Stomach (tissue), 9 donors: ENCODE data around the gene PLEKHJ1. TPM values are rescaled to one million over a fixed set of nuclear protein-coding genes. Genes with fewer than 3 reads are reported as not detected.

ENCODE experiments used
- DNase-seq, 2 donors: peaks; one replicate each; pipeline versions ENCODE4 v3.0.0 to v3.0.0-alpha.2; 2013 to 2019
- H3K27ac ChIP-seq, 5 donors: fragments of 200-600 bp in 4 of 5; sonication (generic) in 4 of 5; one replicate each; pipeline ENCODE4 v1.5.1; 2013 to 2019; ENCODE audit warnings: mild to moderate bottlenecking in 1 of 5, moderate library complexity in 1 of 5
- H3K27me3 ChIP-seq, 3 donors: fragments of 200-600 bp; sonication (generic); one replicate each; pipeline ENCODE4 v1.5.1; 2017 to 2019; ENCODE audit warnings: mixed run types in 1 of 3
- H3K36me3 ChIP-seq, 4 donors: fragments of 200-600 bp; sonication (generic); 1 replicate in 3 of 4; 2 replicates in 1 of 4; pipeline ENCODE4 v1.5.1; 2016 to 2019
- H3K4me1 ChIP-seq, 4 donors: fragments of 200-600 bp; sonication (generic); one replicate each; pipeline ENCODE4 v1.5.1; 2016 to 2019
- H3K4me3 ChIP-seq, 4 donors: fragments of 200-600 bp; sonication (generic) in 3 of 4; one replicate each; pipeline ENCODE4 v1.5.1; 2016 to 2019; ENCODE audit warnings: mild to moderate bottlenecking in 1 of 4
- H3K9me3 ChIP-seq, 4 donors: fragments of 200-600 bp; sonication (generic); one replicate each; pipeline ENCODE4 v1.5.1; 2016 to 2019
- EP300 ChIP-seq: sonication (generic); formaldehyde crosslinking; IDR thresholded peaks from one replicate; pipeline ENCODE4 v1.6.1; 2017; ENCODE audit warnings: antibody characterized with exemption
- POLR2A ChIP-seq, 4 donors: fragments of 450-650 bp; IDR thresholded peaks; one replicate each; pipeline ENCODE4 v1.6.1; 2016; ENCODE audit warnings: antibody characterized with exemption in 4 of 4, control low read depth in 2 of 4, mild to moderate bottlenecking in 1 of 4, moderate library complexity in 1 of 4
- POLR2AphosphoS5 ChIP-seq, 3 donors: sonication (generic); formaldehyde crosslinking; IDR thresholded peaks; one replicate each; pipeline ENCODE4 v1.6.1; 2016; ENCODE audit warnings: antibody characterized with exemption in 3 of 3
- WGBS, 5 donors: extraction: QIAGEN DNeasy Blood & Tissue Kit in 3 of 5; methylation state at CpG; one replicate each; pipeline versions ENCODE4 v1.1.5 to v1.1.7; 2013 to 2018; 5-methylcytosine and 5-hydroxymethylcytosine counted together
- intact Hi-C: fragments of 100-400 bp; cut with DNase I; formaldehyde crosslinking; loops from one replicate; pipeline ENCODE4 v1.15.1; 2023; ENCODE audit warnings: low total_unique reads
- polyA plus RNA-seq, 3 donors: library from polyadenylated mRNA; stranded (reverse); fragments of 200-250 nt; gene quantifications; one replicate each; pipeline ENCODE4 v1.2.3, GENCODE V29; 2013
- small RNA-seq, 4 donors: library from RNA; depleted of rRNA; stranded (forward); fragments of <200 nt; gene quantifications; one replicate each; pipeline ENCODE3, GENCODE V24; 2016
- total RNA-seq, 5 donors: library from RNA; depleted of rRNA; stranded (reverse); fragments of >200 nt; gene quantifications; one replicate each; pipeline versions ENCODE4 v1.1.0 to v1.2.3, GENCODE V29; 2014 to 2016
- TF ChIP-seq, protein P1 (sequence below), 7 experiments: fragments of 450-650 bp in 4 of 7; fragments of 200-600 bp in 3 of 7; sonication (generic) in 3 of 7; IDR thresholded peaks; one replicate each; pipeline ENCODE4 v1.5.1; 2016 to 2019; ENCODE audit warnings: antibody characterized with exemption in 7 of 7, control low read depth in 2 of 7, mild to moderate bottlenecking in 1 of 7
- donor health status: healthy with polysubstance abuse.
- donor health status: Bipolar disorder and iron deficiency.
- donor health status: healthy.

The PLEKHJ1 gene
- total and polyA plus RNA-seq, 8 donors = 22.2 to 459 (median 111) TPM

DNA sequence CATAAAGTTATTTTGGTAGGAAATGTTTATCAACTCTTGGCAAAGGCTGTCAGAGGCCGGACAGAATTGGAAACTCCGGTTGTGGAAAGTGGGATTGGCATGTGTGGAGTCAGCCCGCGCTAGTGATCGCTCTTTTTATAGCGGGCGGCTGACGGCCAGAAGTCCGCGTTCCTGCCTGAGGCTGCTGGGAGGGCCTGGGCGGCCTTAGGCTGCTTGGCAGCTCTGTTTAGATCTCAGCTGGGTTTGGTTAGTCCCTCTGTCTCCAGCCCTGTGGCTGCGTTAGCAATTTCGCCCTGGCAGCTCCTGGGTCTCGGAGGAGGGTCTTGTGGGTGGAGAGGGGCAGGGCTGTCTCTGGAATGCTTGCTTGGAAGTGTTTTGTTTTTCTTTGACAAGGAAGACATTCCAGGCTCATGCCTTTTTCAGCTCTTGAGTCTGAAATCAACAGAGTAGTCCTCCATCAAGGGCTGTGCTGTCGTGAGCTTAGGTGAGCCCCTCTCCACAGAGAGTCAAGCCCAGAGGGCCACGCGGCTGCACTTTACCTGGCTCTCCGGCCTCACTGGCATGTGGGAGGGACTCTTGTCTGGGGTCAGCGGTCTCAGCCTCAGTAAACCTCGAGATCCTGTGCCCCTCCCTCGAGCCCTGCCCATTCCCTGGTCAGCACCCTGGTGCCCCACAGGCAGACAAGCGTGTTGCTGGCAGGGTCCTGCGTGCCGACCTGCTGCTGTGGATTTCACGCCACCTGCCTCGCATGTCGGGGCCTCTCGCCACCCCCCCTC lies 49.9 kb downstream of the PLEKHJ1 start:
- Histone ChIP-seq H3K9me3 (no peaks in the 10 kb centered on the region), H3K27me3 (no peaks in the 10 kb centered on the region), H3K27ac (peak overlapping the region; percentile 23 to 81 (median 73)), H3K36me3 (peaks cover 35 to 95% (median 81%) of the 10 kb centered on the region in 4 donors), H3K4me1 (peaks cover 14 to 68% (median 41%) of the 10 kb centered on the region in 4 donors), H3K4me3 (peak overlapping the region in 1 of 4 donors; percentile 2)
- DNase-seq = peak; percentile 39 to 88
- TF ChIP-seq EP300 = no peak
- peak; percentile 34 to 63 (median 58) for TF ChIP-seq POLR2AphosphoS5 (IDR thresholded peaks at IDR 0.05)
- 40 to 65% (median 53%) methylated on average over 18 to 28 of the region's 28 CpGs for WGBS, 5 donors
- intact Hi-C loops = no loop called here

DNA sequence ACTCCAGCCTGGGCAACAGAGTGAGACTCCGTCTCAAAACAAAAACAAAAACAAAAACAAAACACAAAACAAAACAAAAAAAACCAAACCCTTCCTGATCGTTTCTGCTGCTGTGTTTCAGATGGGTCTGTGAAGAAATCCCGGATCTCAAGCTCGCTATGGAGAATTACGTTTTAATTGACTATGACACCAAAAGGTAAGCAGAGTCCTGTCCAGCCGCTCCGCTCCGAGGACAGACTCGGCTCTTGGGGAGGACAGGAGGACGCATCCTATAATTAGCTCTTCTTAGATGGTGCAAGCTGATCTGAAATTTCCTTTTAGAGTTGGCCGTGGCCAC lies 50.4 kb downstream of the PLEKHJ1 start:
- no peaks in the 10 kb centered on the region for H3K27me3 ChIP-seq
- H3K36me3 ChIP-seq = peaks cover 29 to 95% (median 81%) of the 10 kb centered on the region in 4 donors
- intact Hi-C loops = no loop called here
- peaks cover 14 to 72% (median 44%) of the 10 kb centered on the region in 4 donors for H3K4me1 ChIP-seq
- no peaks in the 10 kb centered on the region for H3K9me3 ChIP-seq
- no peak for DNase-seq
- 48 to 76% (median 62%) methylated on average over 11 of the region's 11 CpGs for WGBS, 5 donors
- H3K4me3 ChIP-seq = no peak overlapping the region
- TF ChIP-seq POLR2A (IDR thresholded peaks at IDR 0.05) (no peak), EP300 (no peak), POLR2AphosphoS5 (IDR thresholded peaks at IDR 0.05) (no peak)
- TF ChIP-seq, protein P1, sequence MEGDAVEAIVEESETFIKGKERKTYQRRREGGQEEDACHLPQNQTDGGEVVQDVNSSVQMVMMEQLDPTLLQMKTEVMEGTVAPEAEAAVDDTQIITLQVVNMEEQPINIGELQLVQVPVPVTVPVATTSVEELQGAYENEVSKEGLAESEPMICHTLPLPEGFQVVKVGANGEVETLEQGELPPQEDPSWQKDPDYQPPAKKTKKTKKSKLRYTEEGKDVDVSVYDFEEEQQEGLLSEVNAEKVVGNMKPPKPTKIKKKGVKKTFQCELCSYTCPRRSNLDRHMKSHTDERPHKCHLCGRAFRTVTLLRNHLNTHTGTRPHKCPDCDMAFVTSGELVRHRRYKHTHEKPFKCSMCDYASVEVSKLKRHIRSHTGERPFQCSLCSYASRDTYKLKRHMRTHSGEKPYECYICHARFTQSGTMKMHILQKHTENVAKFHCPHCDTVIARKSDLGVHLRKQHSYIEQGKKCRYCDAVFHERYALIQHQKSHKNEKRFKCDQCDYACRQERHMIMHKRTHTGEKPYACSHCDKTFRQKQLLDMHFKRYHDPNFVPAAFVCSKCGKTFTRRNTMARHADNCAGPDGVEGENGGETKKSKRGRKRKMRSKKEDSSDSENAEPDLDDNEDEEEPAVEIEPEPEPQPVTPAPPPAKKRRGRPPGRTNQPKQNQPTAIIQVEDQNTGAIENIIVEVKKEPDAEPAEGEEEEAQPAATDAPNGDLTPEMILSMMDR (IDR thresholded peaks at IDR 0.05) = no peak
- peak overlapping the region in 4 of 5 donors; percentile 45 to 81 (median 74) for H3K27ac ChIP-seq

DNA sequence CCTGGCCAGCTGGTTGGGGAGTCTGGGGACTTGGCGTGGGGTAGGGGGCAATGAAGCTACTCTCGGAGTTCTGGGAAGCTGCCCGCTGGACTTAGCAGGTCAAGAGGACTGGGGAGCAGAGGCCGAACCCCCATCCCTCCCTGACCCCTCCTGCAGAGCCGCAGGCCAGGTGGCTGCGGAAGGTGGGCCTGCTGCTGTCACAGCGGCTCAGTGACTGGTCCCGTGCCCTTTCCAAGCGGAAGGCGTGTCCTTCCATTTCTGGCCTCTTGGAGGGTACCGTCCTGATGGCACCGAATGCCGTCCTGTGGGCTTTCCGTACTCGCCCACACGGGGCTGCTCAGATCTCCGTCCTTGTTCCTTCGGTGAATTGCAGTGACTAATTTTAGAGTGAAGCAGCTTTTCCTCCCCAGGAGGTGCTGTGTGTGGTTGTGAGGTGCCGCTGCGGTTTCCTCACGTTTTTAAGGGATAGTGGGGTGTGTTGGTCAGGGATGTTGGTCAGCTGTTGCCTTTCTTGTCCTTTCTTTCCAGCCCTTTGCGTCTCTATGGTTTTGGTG lies 51.6 kb downstream of the PLEKHJ1 start:
- Histone ChIP-seq H3K4me3 (no peak overlapping the region), H3K36me3 (peaks cover 22 to 86% (median 71%) of the 10 kb centered on the region in 4 donors), H3K4me1 (peaks cover 14 to 83% (median 46%) of the 10 kb centered on the region in 4 donors), H3K27ac (peak overlapping the region in 1 of 5 donors; percentile 81), H3K9me3 (no peaks in the 10 kb centered on the region), H3K27me3 (no peaks in the 10 kb centered on the region)
- TF ChIP-seq EP300 (no peak), POLR2AphosphoS5 (IDR thresholded peaks at IDR 0.05) (no peak), POLR2A (IDR thresholded peaks at IDR 0.05) (no peak)
- TF ChIP-seq, protein P1 (IDR thresholded peaks at IDR 0.05) = no peak
- intact Hi-C loops = no loop called here
- DNase-seq = no peak
- WGBS, 5 donors = 90 to 95% (median 93%) methylated on average over 21 to 22 of the region's 22 CpGs

Small RNA genes lying within 50 kb of the gene (small RNA-seq; reads per million reads assigned to genes)
- gene MIR1227 = 0 to 0.45 (median 0.26) reads per million in 4 donors

Other genes with a start within 250 kb of the PLEKHJ1 start
- 10 to 100 TPM; 17.9 to 39.6 (median 33.3) TPM for gene BTBD2, start 220.6 kb downstream of the PLEKHJ1 start, total RNA-seq
- gene BTBD2, start 220.6 kb downstream of the PLEKHJ1 start, polyA plus RNA-seq = 10 to 100 TPM; 39.9 to 50.2 (median 40.9) TPM
- gene MKNK2, start 185.1 kb downstream of the PLEKHJ1 start, total RNA-seq = 100 to 1,000 TPM in 2 of 5 donors, 10 to 100 TPM in 3; 38.7 to 192 (median 83.9) TPM
- gene MKNK2, start 185.1 kb downstream of the PLEKHJ1 start, polyA plus RNA-seq = 100 to 1,000 TPM; 102 to 164 (median 130) TPM
- gene MOB3A, start 140.0 kb downstream of the PLEKHJ1 start, total RNA-seq = 100 to 1,000 TPM in 2 of 5 donors, 10 to 100 TPM in 2, 1 to 10 TPM in 1; 9.9 to 181 (median 41.4) TPM
- gene MOB3A, start 140.0 kb downstream of the PLEKHJ1 start, polyA plus RNA-seq = 10 to 100 TPM; 12.6 to 17.4 (median 14.1) TPM
- gene IZUMO4, start 139.4 kb downstream of the PLEKHJ1 start, total RNA-seq = 1 to 10 TPM in 2 of 5 donors, not detected in 3; 3.5 to 7.5 TPM
- 10 to 100 TPM in 1 of 3 donors, 1 to 10 TPM in 2; 8.1 to 22.3 (median 9.6) TPM for gene IZUMO4, start 139.4 kb downstream of the PLEKHJ1 start, polyA plus RNA-seq
- 100 to 1,000 TPM in 4 of 5 donors, 10 to 100 TPM in 1; 49.0 to 340 (median 134) TPM for gene AP3D1, start 84.8 kb downstream of the PLEKHJ1 start, total RNA-seq
- 10 to 100 TPM; 53.8 to 59.6 (median 59.4) TPM for gene AP3D1, start 84.8 kb downstream of the PLEKHJ1 start, polyA plus RNA-seq
- 10 to 100 TPM; 10.5 to 71.8 (median 28.1) TPM for gene DOT1L, start 72.4 kb downstream of the PLEKHJ1 start, total RNA-seq
- 1 to 10 TPM; 3.8 to 6.4 (median 5.0) TPM for gene DOT1L, start 72.4 kb downstream of the PLEKHJ1 start, polyA plus RNA-seq
- 100 to 1,000 TPM in 1 of 5 donors, 10 to 100 TPM in 4; 25.8 to 214 (median 33.9) TPM for gene SF3A2, start 495 bp upstream of the PLEKHJ1 start, total RNA-seq
- 10 to 100 TPM; 33.3 to 42.4 (median 40.2) TPM for gene SF3A2, start 495 bp upstream of the PLEKHJ1 start, polyA plus RNA-seq
- gene AMH, start 13.0 kb upstream of the PLEKHJ1 start, total RNA-seq = 1 to 10 TPM in 2 of 5 donors, under 1 TPM in 1, not detected in 2; 0.45 to 2.0 (median 1.1) TPM
- 1 to 10 TPM in 1 of 3 donors, under 1 TPM in 2; 0.50 to 1.5 (median 0.61) TPM for gene AMH, start 13.0 kb upstream of the PLEKHJ1 start, polyA plus RNA-seq
- gene JSRP1, start 20.1 kb upstream of the PLEKHJ1 start, total RNA-seq = under 1 TPM in 1 of 5 donors, not detected in 4; 0.58 TPM
- under 1 TPM in 2 of 3 donors, not detected in 1; 0.68 to 0.75 TPM for gene JSRP1, start 20.1 kb upstream of the PLEKHJ1 start, polyA plus RNA-seq
- 1 to 10 TPM in 1 of 5 donors, under 1 TPM in 1, not detected in 3; 0.87 to 1.4 TPM for gene PEAK3, start 45.8 kb upstream of the PLEKHJ1 start, total RNA-seq
- under 1 TPM in 2 of 3 donors, not detected in 1; 0.15 to 0.31 TPM for gene PEAK3, start 45.8 kb upstream of the PLEKHJ1 start, polyA plus RNA-seq
- not detected for gene LINGO3, start 71.8 kb upstream of the PLEKHJ1 start, total RNA-seq
- gene LINGO3, start 71.8 kb upstream of the PLEKHJ1 start, polyA plus RNA-seq = not detected
- gene LSM7, start 92.3 kb upstream of the PLEKHJ1 start, total RNA-seq = 10 to 100 TPM in 4 of 5 donors, 1 to 10 TPM in 1; 9.8 to 93.1 (median 17.4) TPM
- gene LSM7, start 92.3 kb upstream of the PLEKHJ1 start, polyA plus RNA-seq = 100 to 1,000 TPM; 196 to 332 (median 214) TPM
- 100 to 1,000 TPM in 2 of 5 donors, 10 to 100 TPM in 3; 69.3 to 450 (median 97.4) TPM for gene SPPL2B, start 92.4 kb upstream of the PLEKHJ1 start, total RNA-seq
- 10 to 100 TPM; 13.6 to 31.4 (median 29.0) TPM for gene SPPL2B, start 92.4 kb upstream of the PLEKHJ1 start, polyA plus RNA-seq
- gene TMPRSS9, start 123.9 kb upstream of the PLEKHJ1 start, total RNA-seq = 1 to 10 TPM in 1 of 5 donors, not detected in 4; 1.1 TPM
- gene TMPRSS9, start 123.9 kb upstream of the PLEKHJ1 start, polyA plus RNA-seq = not detected
- 10 to 100 TPM in 4 of 5 donors, not detected in 1; 19.2 to 54.5 (median 27.6) TPM for gene TIMM13, start 191.3 kb upstream of the PLEKHJ1 start, total RNA-seq
- 100 to 1,000 TPM in 1 of 3 donors, 10 to 100 TPM in 2; 62.6 to 133 (median 97.8) TPM for gene TIMM13, start 191.3 kb upstream of the PLEKHJ1 start, polyA plus RNA-seq
- 10 to 100 TPM; 19.8 to 76.8 (median 29.0) TPM for gene LMNB2, start 220.6 kb upstream of the PLEKHJ1 start, total RNA-seq
- gene LMNB2, start 220.6 kb upstream of the PLEKHJ1 start, polyA plus RNA-seq = 10 to 100 TPM; 12.2 to 19.7 (median 13.6) TPM
- gene GADD45B, start 239.8 kb upstream of the PLEKHJ1 start, total RNA-seq = 100 to 1,000 TPM in 1 of 5 donors, 10 to 100 TPM in 4; 61.6 to 588 (median 91.0) TPM
- gene GADD45B, start 239.8 kb upstream of the PLEKHJ1 start, polyA plus RNA-seq = 10 to 100 TPM; 52.9 to 92.1 (median 53.8) TPM